Esophagus muscularis mucosa (tissue), 3 donors: ENCODE results near the gene GPSM1.

Experiments
- CTCF ChIP-seq, 3 experiments: fragments of 200-600 bp in 2 of 3; fragments of 450-650 bp in 1 of 3; sonication (generic) in 2 of 3; IDR thresholded peaks; one replicate each; pipeline ENCODE4 v1.5.1; 2017 to 2019; ENCODE audit warnings: antibody characterized with exemption in 3 of 3, mild to moderate bottlenecking in 2 of 3, moderate library complexity in 1 of 3
- POLR2A ChIP-seq: fragments of 450-650 bp; IDR thresholded peaks from one replicate; pipeline ENCODE4 v1.6.1; 2017; ENCODE audit warnings: antibody characterized with exemption, moderate library complexity, mild to moderate bottlenecking, low read depth
- POLR2AphosphoS5 ChIP-seq, 2 donors: sonication (generic); formaldehyde crosslinking; IDR thresholded peaks; one replicate each; pipeline ENCODE4 v1.6.1; 2017; ENCODE audit warnings: antibody characterized with exemption in 2 of 2

GRCh38 chr9:136372561-136373299, 45.4 kb downstream of the GPSM1 start:
- no peak for TF ChIP-seq POLR2AphosphoS5 (IDR thresholded peaks at IDR 0.05)
- TF ChIP-seq CTCF (IDR thresholded peaks at IDR 0.05): no peak
- no peak for TF ChIP-seq POLR2A
